A673 (cell line): Measurements from ENCODE around the gene KLK15. TPM values are rescaled to one million over a fixed set of nuclear protein-coding genes. Genes with fewer than 3 reads are reported as not detected.
"Not testable (repeated sequence)": the region's sequence is repeated elsewhere in the genome, so short reads cannot be mapped to it uniquely, and the experiment has no call there.

Experiments
- BruUV-seq: library from RNA; stranded (reverse); fragments of 400-500 nt; replicated peaks from 2 replicates; lab custom pipeline; 2021; lab: Mats Ljungman, UMichigan
- CTCF ChIA-PET: fragments of 300-600 bp; sonication (Branson Sonifier 250); formaldehyde crosslinking; loops from one replicate; lab custom pipeline; 2022; ENCODE audit warnings: antibody characterized with exemption; lab: Charles Lee
- POLR2A ChIA-PET: fragments of 300-600 bp; sonication (Branson Sonifier 250); formaldehyde crosslinking; loops from one replicate; lab custom pipeline; 2022; ENCODE audit warnings: antibody characterized with exemption; ENCODE audit not compliant: low non-redundant PET; lab: Charles Lee
- DNase-seq: peaks from one replicate; pipeline ENCODE4 v3.0.0-alpha.2; 2015; ENCODE audit warnings: low spot score
- H3K27ac ChIP-seq: fragments of 200-600 bp; sonication (generic); 2 replicates; pipeline ENCODE4 v1.5.1; 2016; ENCODE audit warnings: mixed run types, low read depth, mild to moderate bottlenecking, mixed read lengths, antibody characterized with exemption, low read length; ENCODE audit not compliant: poor library complexity, severe bottlenecking
- H3K27me3 ChIP-seq: fragments of 200-600 bp; sonication (generic); replicated peaks from 2 replicates; pipeline ENCODE4 v1.6.1; 2017; ENCODE audit warnings: mixed run types, low read depth, mild to moderate bottlenecking, mixed read lengths, antibody characterized with exemption, low read length; ENCODE audit not compliant: insufficient read depth, poor library complexity
- H3K36me3 ChIP-seq: fragments of 200-600 bp; sonication (generic); 2 replicates; pipeline ENCODE4 v1.6.1; 2016; ENCODE audit warnings: mixed run types, mild to moderate bottlenecking, mixed read lengths, antibody characterized with exemption, low read length; ENCODE audit not compliant: insufficient read depth, poor library complexity, severe bottlenecking
- H3K4me1 ChIP-seq: fragments of 200-600 bp; sonication (generic); 2 replicates; pipeline ENCODE4 v1.6.1; 2017; ENCODE audit warnings: mixed run types, mild to moderate bottlenecking, mixed read lengths, antibody characterized with exemption, low read length; ENCODE audit not compliant: insufficient read depth, poor library complexity, severe bottlenecking
- H3K4me3 ChIP-seq: fragments of 200-600 bp; sonication (generic); 2 replicates; pipeline ENCODE4 v1.5.1; 2016; ENCODE audit warnings: low read depth, mixed run types, mild to moderate bottlenecking, mixed read lengths, low read length; ENCODE audit not compliant: poor library complexity, severe bottlenecking
- H3K9me3 ChIP-seq: fragments of 200-600 bp; sonication (generic); 2 replicates; pipeline ENCODE4 v1.6.1; 2016; ENCODE audit warnings: mixed run types, low read depth, mild to moderate bottlenecking, mixed read lengths, antibody characterized with exemption, low read length; ENCODE audit not compliant: poor library complexity, severe bottlenecking
- CTCF ChIP-seq: fragments of 300-800, 200-600 bp; sonication (generic); conservative IDR thresholded peaks from 2 replicates; pipeline ENCODE4 v1.5.1; 2017; ENCODE audit warnings: low read depth, mild to moderate bottlenecking, antibody characterized with exemption, low read length, moderate library complexity, mixed read lengths
- EZH2 ChIP-seq: fragments of 200-600 bp; sonication (generic); IDR thresholded peaks from 2 replicates; pipeline ENCODE4 v1.6.1; 2017; ENCODE audit warnings: borderline replicate concordance, low read depth, mild to moderate bottlenecking, mixed read lengths, antibody characterized with exemption, low read length; ENCODE audit not compliant: poor library complexity, severe bottlenecking
- intact Hi-C: fragments of 100-400 bp; cut with micrococcal nuclease; formaldehyde crosslinking; loops from one replicate; pipeline ENCODE4 v1.10.0; 2022; ENCODE audit not compliant: unreplicated experiment
- total RNA-seq: library from RNA; stranded (reverse); gene quantifications from 2 replicates; pipeline ENCODE4 v1.2.3, GENCODE V29; 2021

Gene KLK15
- total RNA-seq, 1 experiment from 2014 or later: not detected

- intact Hi-C loops: no loop called here
- POLR2A ChIA-PET: no interaction called here
- no peak for DNase-seq
- Histone ChIP-seq H3K4me3 (no peak overlapping the region), H3K36me3 (no peaks in the 10 kb centered on the region), H3K4me1 (no peaks in the 10 kb centered on the region), H3K9me3 (no peaks in the 10 kb centered on the region), H3K27ac (no peak overlapping the region), H3K27me3 (no peaks in the 10 kb centered on the region)
- no peak for TF ChIP-seq EZH2
- TF ChIP-seq CTCF: no peak
- no TSS peak for BruUV-seq
- CTCF ChIA-PET: no interaction called here
These were observed 17.9 kb downstream of the KLK15 start for GRCh38 chr19:50815439-50815838.

- Histone ChIP-seq H3K4me3 (no peak overlapping the region), H3K27me3 (no peaks in the 10 kb centered on the region), H3K9me3 (no peaks in the 10 kb centered on the region), H3K4me1 (no peaks in the 10 kb centered on the region), H3K36me3 (no peaks in the 10 kb centered on the region), H3K27ac (no peak overlapping the region)
- ChIA-PET POLR2A (no interaction called here), CTCF (interaction anchor here (0.5 kb wide), 1 partner anchor 280 kb away, joined by 8 read pairs; no protein-coding TSS in a partner anchor)
- no peak for TF ChIP-seq CTCF
- TF ChIP-seq EZH2: no peak
- intact Hi-C loops: no loop called here
- no peak for DNase-seq
- no TSS peak for BruUV-seq
These were observed 18.5 kb downstream of the KLK15 start for GRCh38 chr19:50814883-50815282.

GRCh38 chr19:50812474-50812873, 20.9 kb downstream of the KLK15 start:
- H3K4me3 ChIP-seq: no peak overlapping the region
- intact Hi-C loops: no loop called here
- H3K27ac ChIP-seq: no peak overlapping the region
- H3K4me1 ChIP-seq: no peaks in the 10 kb centered on the region
- H3K9me3 ChIP-seq: no peaks in the 10 kb centered on the region
- no peaks in the 10 kb centered on the region for H3K27me3 ChIP-seq
- TF ChIP-seq EZH2: no peak
- no peak for TF ChIP-seq CTCF
- no TSS peak for BruUV-seq
- CTCF ChIA-PET: no interaction called here
- POLR2A ChIA-PET: no interaction called here
- no peak for DNase-seq
- H3K36me3 ChIP-seq: no peaks in the 10 kb centered on the region

- H3K4me3 ChIP-seq, H3K27ac ChIP-seq, DNase-seq, CTCF ChIA-PET, H3K9me3 ChIP-seq, BruUV-seq, POLR2A ChIA-PET, intact Hi-C loops, H3K36me3 ChIP-seq, H3K27me3 ChIP-seq, H3K4me1 ChIP-seq: not testable (repeated sequence)
These were observed 21.6 kb downstream of the KLK15 start for GRCh38 chr19:50811622-50812238.
